GM18505 (cell line): ENCODE results near the gene PAX3.

Experiments used
- ATAC-seq: cut with Tn5 transposase; IDR thresholded peaks from one replicate; pipeline ENCODE4 v1.9.1; 2021; ENCODE audit not compliant: unreplicated experiment
- POLR2A ChIP-seq: IDR thresholded peaks from 4 replicates; pipeline ENCODE4 v1.6.1; 2011; ENCODE audit warnings: borderline replicate concordance; ENCODE audit not compliant: insufficient read depth, insufficient read length; ENCODE audit errors: extremely low read depth

Gene PAX3

GRCh38 chr2:222296911-222297599 is 1.7 kb downstream of the PAX3 start:
- no peak for TF ChIP-seq POLR2A
- ATAC-seq = no peak

DNA sequence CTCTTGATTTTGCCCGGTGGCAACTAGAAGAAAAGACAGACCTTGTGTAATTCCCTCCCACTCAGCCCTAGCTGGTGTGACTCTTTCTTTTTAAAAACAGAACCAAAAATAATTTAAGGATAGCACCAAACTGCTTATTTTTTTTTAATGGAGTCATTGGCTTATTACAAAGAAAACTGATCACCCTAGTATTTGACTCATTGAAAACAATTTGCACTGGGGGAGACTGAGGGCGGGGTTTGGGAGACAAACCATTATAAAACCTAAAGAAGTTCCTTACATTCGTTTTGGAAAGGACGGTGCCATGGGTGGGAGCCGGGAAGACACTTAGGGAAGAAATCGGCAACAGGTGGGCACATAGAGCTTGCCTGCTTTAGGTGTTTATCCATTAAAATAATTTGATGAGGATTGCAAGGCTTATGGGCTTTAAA is 2.5 kb downstream of the PAX3 start:
- ATAC-seq = no peak
- no peak for TF ChIP-seq POLR2A

DNA sequence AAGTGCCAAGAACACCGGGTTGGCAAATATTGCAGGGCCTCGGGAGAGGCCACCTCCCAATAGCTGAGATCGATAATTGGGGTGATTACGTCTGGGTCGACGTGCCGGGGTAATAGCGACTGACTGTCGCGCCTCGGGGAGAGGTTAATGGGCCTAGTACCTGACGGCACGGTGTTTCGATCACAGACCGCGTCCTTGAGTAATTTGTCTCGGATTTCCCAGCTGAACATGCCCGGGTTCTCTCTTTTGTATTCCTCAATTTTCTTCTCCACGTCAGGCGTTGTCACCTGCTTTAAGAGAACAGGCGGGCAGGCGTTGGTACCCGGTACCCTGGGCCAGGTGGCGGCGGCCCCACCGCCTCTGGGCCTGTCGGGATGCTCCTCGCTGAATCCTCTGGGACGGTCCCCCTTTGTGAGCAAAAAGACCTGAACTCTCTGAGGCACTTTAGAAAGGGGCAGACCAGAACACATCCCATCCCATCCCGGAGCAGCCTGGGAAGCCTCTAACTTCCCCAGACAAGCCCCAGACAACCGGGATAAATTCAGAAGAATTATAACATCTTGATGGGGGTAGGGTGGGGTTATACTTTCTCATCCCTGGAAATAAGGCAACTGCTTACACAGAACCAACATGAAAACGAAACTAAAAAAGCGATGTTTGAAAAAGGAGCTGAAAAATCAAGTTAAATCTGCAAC is 3.3 kb downstream of the PAX3 start:
- no peak for ATAC-seq
- TF ChIP-seq POLR2A = no peak

GRCh38 chr2:222294996-222295367 is 3.8 kb downstream of the PAX3 start:
- ATAC-seq = no peak

DNA sequence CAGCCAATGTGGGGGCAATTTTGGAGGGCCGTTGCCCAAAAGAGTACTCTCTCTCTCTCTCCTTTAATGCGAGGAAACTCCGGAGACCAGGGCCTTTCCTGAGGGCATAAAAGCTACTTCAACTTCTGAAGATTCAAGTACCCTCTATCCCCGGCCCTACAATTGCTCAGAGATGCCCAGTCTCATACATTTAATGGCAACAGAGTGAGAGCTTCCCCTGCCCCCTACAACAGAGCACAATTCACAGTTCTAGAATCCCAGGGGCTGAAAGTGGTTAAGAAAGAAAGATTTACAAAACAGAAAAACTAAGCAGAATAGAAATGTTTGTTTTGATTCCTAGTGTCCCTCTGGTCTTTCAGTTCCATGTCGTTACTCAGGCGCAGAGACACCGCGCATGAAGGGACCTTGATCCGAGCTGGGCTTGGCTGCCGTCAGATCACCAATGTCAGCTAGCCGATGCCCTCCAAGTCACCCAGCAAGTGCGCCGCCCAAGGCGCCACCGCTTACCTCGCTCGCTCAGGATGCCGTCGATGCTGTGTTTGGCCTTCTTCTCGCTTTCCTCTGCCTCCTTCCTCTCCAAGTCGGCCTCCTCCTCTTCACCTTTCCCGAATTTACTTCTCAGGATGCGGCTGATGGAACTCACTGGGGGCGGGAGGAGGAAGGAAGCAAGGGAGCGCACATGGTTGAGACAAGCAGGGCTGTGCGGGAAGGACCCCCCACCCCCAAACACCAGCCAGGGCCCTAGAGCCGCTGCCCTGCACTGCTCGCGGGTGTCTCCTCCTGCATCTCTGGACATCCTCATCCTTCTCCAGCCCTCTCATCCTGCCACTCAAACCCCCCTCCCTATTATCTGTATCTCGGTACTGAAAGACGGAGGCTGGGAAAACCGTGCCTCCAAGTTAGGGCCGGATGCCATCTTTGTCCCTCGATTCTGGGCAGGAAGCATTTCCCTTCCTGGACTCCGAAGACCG is 4.9 kb downstream of the PAX3 start:
- no peak for TF ChIP-seq POLR2A
- ATAC-seq = no peak

More at GRCh38 chr2:222294996-222295367, 3.8 kb downstream of the PAX3 start:
- no peak for TF ChIP-seq POLR2A

DNA sequence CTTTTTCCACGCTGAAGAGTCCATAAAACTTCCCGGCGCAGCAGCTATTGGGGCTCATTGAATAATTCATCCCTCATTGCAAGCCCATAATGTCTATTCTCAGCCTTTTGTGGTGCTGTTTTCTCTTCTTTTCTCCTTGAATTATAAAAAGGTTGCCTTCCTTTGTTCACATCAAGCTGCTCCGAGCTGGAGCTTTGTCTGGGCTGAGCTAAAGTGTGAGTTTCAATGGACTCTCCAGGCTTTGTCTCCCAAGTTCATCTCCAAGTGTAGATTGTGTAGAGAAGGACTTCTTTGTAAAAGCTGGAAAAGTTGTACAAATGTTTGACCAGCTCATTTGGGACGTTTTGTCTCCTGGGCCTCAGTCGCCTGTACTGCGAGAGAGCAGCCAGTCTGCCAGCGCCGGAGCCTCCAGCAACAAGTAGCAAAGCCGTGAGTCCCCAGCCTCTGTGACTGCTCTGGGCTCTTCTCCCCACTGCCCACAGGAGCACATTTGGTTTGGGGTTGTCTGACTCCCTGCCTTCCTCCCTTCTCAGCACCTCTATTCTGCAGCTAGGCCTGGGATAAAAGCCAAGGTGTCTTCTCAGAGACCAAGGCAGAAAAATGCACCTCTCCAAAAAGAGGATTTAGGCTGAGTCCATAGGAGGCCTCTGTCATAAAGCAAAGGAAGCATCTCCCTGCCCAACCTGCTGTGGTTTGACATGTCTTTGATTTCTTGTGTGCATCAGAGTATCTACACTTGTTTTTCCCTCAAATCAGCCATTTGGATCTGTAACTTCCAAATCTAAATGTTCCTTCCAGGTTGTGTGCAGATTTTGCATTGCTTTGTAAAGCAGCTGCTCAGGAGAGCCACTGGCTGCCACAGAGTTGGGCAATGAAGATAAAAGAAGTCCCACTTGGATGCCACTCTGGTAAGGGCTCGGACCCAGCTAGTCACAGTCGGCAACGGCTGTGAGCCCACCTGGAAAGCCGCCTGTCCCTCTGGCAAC is 6.4 kb downstream of the PAX3 start:
- no peak for TF ChIP-seq POLR2A
- ATAC-seq = no peak

DNA sequence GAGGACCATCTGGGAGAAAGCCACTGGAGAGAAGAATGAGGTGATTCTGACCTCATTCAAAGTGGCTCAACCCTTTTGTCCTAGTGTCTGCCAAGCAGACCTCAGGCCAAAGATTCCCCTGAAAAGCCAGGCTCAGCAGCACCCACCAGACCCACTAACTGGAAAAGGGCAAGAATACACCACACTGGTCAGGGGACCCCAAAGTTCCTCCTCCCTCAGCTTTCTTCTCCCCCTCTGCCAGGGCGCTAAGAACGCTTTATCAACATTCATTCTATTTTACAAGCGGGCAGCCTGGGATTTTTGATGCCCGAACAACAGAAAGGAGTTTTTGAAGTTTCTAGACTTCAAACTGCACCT is 7.3 kb downstream of the PAX3 start:
- ATAC-seq = no peak
- TF ChIP-seq POLR2A = no peak

DNA sequence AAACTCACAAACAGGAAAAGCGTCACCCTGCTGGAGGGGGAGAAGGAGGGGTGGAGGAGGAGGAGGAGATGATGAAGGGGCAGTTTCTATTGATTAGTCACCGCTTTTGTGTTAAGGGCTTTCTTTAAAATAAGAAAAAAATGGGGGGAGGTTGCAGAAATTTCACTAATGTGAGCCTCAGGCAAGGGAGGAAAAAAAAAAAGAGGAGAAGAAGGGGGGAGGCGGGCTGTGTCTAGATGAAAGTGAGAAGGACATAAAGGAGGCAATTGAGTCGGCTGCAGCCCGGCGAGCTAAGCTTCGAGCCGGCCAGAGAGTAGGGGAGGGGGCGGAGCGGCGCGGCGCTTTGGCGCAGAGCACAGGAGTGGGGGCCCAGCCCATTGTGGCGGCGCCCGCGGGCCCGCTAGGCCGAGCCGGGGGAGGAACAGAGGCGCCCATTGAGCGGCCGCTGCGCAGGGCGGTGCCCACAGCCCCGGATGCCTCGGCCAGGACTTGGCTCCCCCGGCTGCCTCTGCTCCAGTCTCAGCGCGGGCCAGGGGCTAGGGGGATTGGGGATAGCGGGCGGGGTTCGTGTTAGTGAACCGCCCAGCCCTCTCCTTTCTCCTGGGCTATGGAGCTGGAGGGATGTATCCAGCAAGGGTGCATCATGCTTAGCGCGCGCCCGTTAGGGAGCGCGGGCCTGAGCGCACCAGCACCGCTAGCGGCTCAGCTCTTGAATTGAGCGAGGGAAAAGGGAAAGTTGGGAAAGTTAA is 7.9 kb downstream of the PAX3 start:
- no peak for TF ChIP-seq POLR2A

GRCh38 chr2:222290401-222290735 is 8.4 kb downstream of the PAX3 start:
- no peak for TF ChIP-seq POLR2A
- no peak for ATAC-seq

More for the DNA sequence above, 7.9 kb downstream of the PAX3 start:
- ATAC-seq = no peak

- TF ChIP-seq POLR2A = no peak
Observed at GRCh38 chr2:222289278-222290160, 9.3 kb downstream of the PAX3 start.

More at GRCh38 chr2:222289278-222290160, 9.3 kb downstream of the PAX3 start:
- no peak for ATAC-seq
